K562 (cell line): ENCODE measurements around the gene SCLT1. TPM values are rescaled to one million over a fixed set of nuclear protein-coding genes. Genes with fewer than 3 reads are reported as not detected.

Experiments
- ATAC-seq: fragments of 200-7000 bp; cut with Tn5 transposase; 3 replicates; pipeline ENCODE4 v1.9.1; 2020; ENCODE audit warnings: moderate library complexity
- BruUV-seq: library from RNA; stranded (reverse); fragments of 400-500 nt; replicated peaks from 2 replicates; lab custom pipeline; 2021; lab: Mats Ljungman, UMichigan
- CTCF ChIA-PET: fragments of 300-600 bp; formaldehyde crosslinking; extraction: SDS; loops from one replicate; lab custom pipeline; 2021; ENCODE audit warnings: low intra/inter-chr PET ratio; lab: Yijun Ruan, JAX
- POLR2A ChIA-PET: fragments of 300-600, 350-650 bp; sonication (Branson Sonifier 250); formaldehyde crosslinking; extraction: SDS; loops from one replicate; lab custom pipeline; 2021; ENCODE audit warnings: antibody characterized with exemption, inconsistent platforms; lab: Yijun Ruan, JAX
- DNase-seq, 4 experiments: peaks; one replicate each; pipeline versions ENCODE4 v3.0.0 to v3.0.0-alpha.2; 2011 to 2018; ENCODE audit warnings: low spot score in 3 of 4, mixed read lengths in 3 of 4; ENCODE audit errors: extremely low read depth in 1 of 4
- FAIRE-seq: peaks from 2 replicates; lab custom pipeline; 2011; peaks lifted over from hg19 to GRCh38; lab: Jason Lieb, UNC
- H2AFZ ChIP-seq: 2 replicates; pipeline ENCODE4 v1.6.0; 2011; ENCODE audit warnings: low read depth, low read length, control low read depth, inconsistent platforms
- H3K27ac ChIP-seq: fragments of 200-600 bp; 3 replicates; pipeline ENCODE4 v1.8.0; 2011; ENCODE audit warnings: low read depth, mild to moderate bottlenecking, control low read depth, inconsistent platforms, low read length, moderate library complexity, mixed read lengths; ENCODE audit errors: extremely low read depth
- H3K27me3 ChIP-seq, 2 experiments: fragments of 300-600 bp in 1 of 2; 2 replicates in 1 of 2; 3 replicates in 1 of 2; pipeline versions ENCODE4 v1.6.0 to v1.8.0; 2011; ENCODE audit warnings: inconsistent platforms in 2 of 2, low read length in 2 of 2, mild to moderate bottlenecking in 1 of 2, mixed read lengths in 1 of 2, moderate library complexity in 1 of 2; ENCODE audit not compliant: control insufficient read depth in 2 of 2, insufficient read depth in 2 of 2
- H3K36me3 ChIP-seq: fragments of 300-600 bp; 3 replicates; pipeline ENCODE4 v1.8.0; 2011; ENCODE audit warnings: mild to moderate bottlenecking, low read length, inconsistent platforms; ENCODE audit not compliant: control insufficient read depth, insufficient read depth
- H3K4me1 ChIP-seq, 2 experiments: fragments of 200-600 bp in 1 of 2; replicated peaks in 1 of 2; 2 replicates in 1 of 2; 3 replicates in 1 of 2; pipeline versions ENCODE4 v1.5.1 to v1.8.0; 2011; ENCODE audit warnings: inconsistent platforms in 2 of 2, low read length in 2 of 2, mild to moderate bottlenecking in 1 of 2, mixed read lengths in 1 of 2, moderate library complexity in 1 of 2; ENCODE audit not compliant: control insufficient read depth in 2 of 2, insufficient read depth in 2 of 2
- H3K4me2 ChIP-seq: 2 replicates; pipeline ENCODE4 v1.6.1; 2011; ENCODE audit warnings: low read length, control low read depth, inconsistent platforms, mixed read lengths; ENCODE audit not compliant: insufficient read depth
- H3K4me3 ChIP-seq: fragments of 200-600 bp; sonication (generic), shearing (Covaris generic); 2 replicates; pipeline ENCODE4 v1.5.1; 2016; ENCODE audit warnings: control low read depth, inconsistent platforms
- H3K79me2 ChIP-seq: fragments of 200-600 bp; 3 replicates; pipeline ENCODE4 v1.8.0; 2011; ENCODE audit warnings: low read length, inconsistent platforms; ENCODE audit not compliant: control insufficient read depth, insufficient read depth
- H3K9ac ChIP-seq, 2 experiments: 2 replicates each; pipeline versions ENCODE4 v1.6.0 to v1.6.1; 2011; ENCODE audit warnings: low read depth in 2 of 2, low read length in 2 of 2, control low read depth in 1 of 2, inconsistent platforms in 1 of 2, mild to moderate bottlenecking in 1 of 2, mixed read lengths in 1 of 2; ENCODE audit not compliant: insufficient read depth in 1 of 2
- H3K9me1 ChIP-seq: one replicate; pipeline ENCODE4 v1.6.0; 2011; ENCODE audit warnings: inconsistent platforms, mild to moderate bottlenecking, low read length, moderate library complexity; ENCODE audit not compliant: control insufficient read depth, insufficient read depth
- H3K9me3 ChIP-seq: replicated peaks from 2 replicates; pipeline ENCODE4 v1.5.1; 2011; ENCODE audit warnings: low read depth, low read length, inconsistent platforms; ENCODE audit not compliant: control insufficient read depth, insufficient read depth
- H4K20me1 ChIP-seq: replicated peaks from 2 replicates; pipeline ENCODE4 v1.6.1; 2011; ENCODE audit warnings: low read length, inconsistent platforms, mixed read lengths; ENCODE audit not compliant: control insufficient read depth, insufficient read depth
- HLTF ChIP-seq: fragments of 450-650 bp; IDR thresholded peaks from 2 replicates; pipeline ENCODE4 v1.6.1; 2016
- KAT8 ChIP-seq: fragments of 450-650 bp; IDR thresholded peaks from 2 replicates; pipeline ENCODE4 v1.6.1; 2016; ENCODE audit warnings: low read depth, mild to moderate bottlenecking
- MAX ChIP-seq: sonication (generic); formaldehyde crosslinking; IDR thresholded peaks from 2 replicates; pipeline ENCODE4 v1.9.0; 2022; ENCODE audit warnings: mild to moderate bottlenecking, missing genetic modification reagents
- NBN ChIP-seq: fragments of 450-650 bp; IDR thresholded peaks from 2 replicates; pipeline ENCODE4 v1.6.1; 2016; ENCODE audit warnings: low read depth, mild to moderate bottlenecking
- OTX1 ChIP-seq: fragments of 450-650 bp; formaldehyde crosslinking; IDR thresholded peaks from 2 replicates; pipeline ENCODE4 v1.4.0; 2022; ENCODE audit warnings: mild to moderate bottlenecking
- POLR2H ChIP-seq: IDR thresholded peaks from 2 replicates; pipeline ENCODE4 v1.6.1; 2016; ENCODE audit warnings: missing genetic modification characterization, low read depth, mild to moderate bottlenecking, control low read depth, missing compliant biosample characterization, moderate library complexity
- SMAD4 ChIP-seq: fragments of 250-450 bp; sonication (Bioruptor Pico); conservative IDR thresholded peaks from 2 replicates; pipeline ENCODE4 v1.8.0; 2021; ENCODE audit warnings: inconsistent platforms, mild to moderate bottlenecking, moderate library complexity
- SPI1 ChIP-seq: IDR thresholded peaks from 2 replicates; pipeline ENCODE4 v1.6.1; 2011; ENCODE audit warnings: low read depth, low read length, control low read depth, borderline replicate concordance
- ZNF318 ChIP-seq, 2 experiments: fragments of 450-650 bp; IDR thresholded peaks; 2 replicates each; pipeline ENCODE4 v1.6.1; 2016; ENCODE audit warnings: mild to moderate bottlenecking in 2 of 2, borderline replicate concordance in 1 of 2, low read depth in 1 of 2, moderate library complexity in 1 of 2
- WGBS: fragments of 100-300 bp; shearing (Covaris generic); methylation state at CpG from one replicate; pipeline ENCODE4 v1.1.6; 2016; ENCODE audit warnings: low coverage, mixed read lengths; ENCODE audit not compliant: insufficient coverage; ENCODE audit errors: missing lambda C conversion rate; 5-methylcytosine and 5-hydroxymethylcytosine counted together
- in situ Hi-C: fragments of 300-500 bp; cut with MboI; formaldehyde crosslinking; loops from 4 replicates; pipeline ENCODE4 v1.15.0; 2018; ENCODE audit warnings: inconsistent platforms, mixed read lengths
- intact Hi-C: fragments of 100-400 bp; cut with micrococcal nuclease; formaldehyde crosslinking; loops from 2 replicates; pipeline ENCODE4 v1.14.2; 2022
- polyA plus RNA-seq, 8 experiments: library from polyadenylated mRNA; depleted of rRNA in 4 of 8; stranded (reverse) in 5 of 8; unstranded in 3 of 8; fragments of >200 nt; fragmentation: Nextera tagmentation in 2 of 8; fragmentation: Illumina TruSeq in 1 of 8; extraction: Ambion mirVana in 2 of 8; extraction: Trizol in 1 of 8; gene quantifications; 2 replicates each; pipeline versions ENCODE4 v1.2.1 to v1.2.3, GENCODE V29; 2011 to 2014; ENCODE audit warnings: inconsistent platforms in 1 of 8, missing spikeins in 1 of 8
- total RNA-seq, 7 experiments: library from RNA; depleted of rRNA in 6 of 7; stranded (reverse); fragments of >200 nt in 6 of 7; fragmentation: Illumina TruSeq in 2 of 7; extraction: Trizol in 2 of 7; gene quantifications; 2 replicates each; pipeline versions ENCODE4 v1.2.1 to v1.2.3, GENCODE V29; 2011 to 2021; ENCODE audit warnings: low replicate concordance in 1 of 7

SCLT1 gene
- total and polyA plus RNA-seq, 9 of the 15 experiments (the other 6 are each of a cell fraction or from before 2014, with no cell fraction given), result 8.0 to 31.9 (median 24.2) TPM

- no peak for DNase-seq
- in situ Hi-C loops (no loop called here), intact Hi-C loops (no loop called here)
- Histone ChIP-seq H3K79me2 (no peaks in the 10 kb centered on the region), H2AFZ (no peak overlapping the region), H4K20me1 (no peaks in the 10 kb centered on the region), H3K9ac (no peak overlapping the region), H3K4me2 (no peak overlapping the region), H3K9me3 (no peaks in the 10 kb centered on the region), H3K27ac (no peak overlapping the region), H3K9me1 (no peaks in the 10 kb centered on the region), H3K4me1 (no peaks in the 10 kb centered on the region), H3K27me3 (no peaks in the 10 kb centered on the region), H3K36me3 (no peaks in the 10 kb centered on the region), H3K4me3 (no peak overlapping the region)
- FAIRE-seq, result no peak
- no TSS peak for BruUV-seq
- CTCF ChIA-PET, result no interaction called here
- ATAC-seq, result no peak
- TF ChIP-seq SPI1, result peak; percentile 84; the same call in 1 of the 2 replicates
- no peak for TF ChIP-seq KAT8
- WGBS, result 65% methylated on average over 6 of the region's 6 CpGs
- POLR2A ChIA-PET, result no interaction called here
These were observed 176.5 kb downstream of the SCLT1 start for GRCh38 chr4:128916832-128917231.

GRCh38 chr4:128915544-128915943 is 177.8 kb downstream of the SCLT1 start:
- no peaks in the 10 kb centered on the region for H3K9me1 ChIP-seq
- no peak overlapping the region for H3K4me3 ChIP-seq
- no peak overlapping the region for H3K9ac ChIP-seq
- H3K36me3 ChIP-seq, result no peaks in the 10 kb centered on the region
- no peak overlapping the region for H3K4me2 ChIP-seq
- no peak overlapping the region for H2AFZ ChIP-seq
- no peaks in the 10 kb centered on the region for H4K20me1 ChIP-seq
- FAIRE-seq (no peak), DNase-seq (no peak), ATAC-seq (no peak)
- H3K27me3 ChIP-seq, result no peaks in the 10 kb centered on the region
- intact Hi-C loops, result no loop called here
- no peaks in the 10 kb centered on the region for H3K4me1 ChIP-seq
- no TSS peak for BruUV-seq
- ChIA-PET CTCF (no interaction called here), POLR2A (no interaction called here)
- H3K27ac ChIP-seq, result no peak overlapping the region
- H3K79me2 ChIP-seq, result no peaks in the 10 kb centered on the region
- in situ Hi-C loops, result no loop called here
- no peaks in the 10 kb centered on the region for H3K9me3 ChIP-seq
- TF ChIP-seq HLTF (no peak), OTX1 (CRISPR knock-in tag) (no peak), SMAD4 (CRISPR knock-in tag) (no peak), ZNF318 (IDR thresholded peaks at IDR 0.05; ENCODE audit: borderline replicate concordance in 1 of 2, low read depth in 1 of 2) (no peak), POLR2H (tag) (no peak), NBN (no peak), MAX (CRISPR knock-in tag) (no peak)
